HepG2 (cell line): ENCODE results near the gene IRF2.

Source experiments
- GABPB1 ChIP-seq: IDR thresholded peaks from 2 replicates; pipeline ENCODE4 v1.6.1; 2016; ENCODE audit warnings: mild to moderate bottlenecking, missing genetic modification reagents, moderate library complexity, missing compliant biosample characterization
- JUN ChIP-seq: sonication (generic); formaldehyde crosslinking; IDR thresholded peaks from 2 replicates; pipeline ENCODE4 v1.4.0; 2020; ENCODE audit warnings: mild to moderate bottlenecking, missing genetic modification reagents
- PRDM10 ChIP-seq: sonication (generic); formaldehyde crosslinking; IDR thresholded peaks from 2 replicates; pipeline ENCODE4 v1.4.0; 2020; ENCODE audit warnings: low read depth, missing genetic modification reagents
- TBL1XR1 ChIP-seq: fragments of 150-350 bp; IDR thresholded peaks from 2 replicates; pipeline ENCODE4 v1.6.1; 2014; ENCODE audit warnings: borderline replicate concordance, low read length; ENCODE audit not compliant: partially characterized antibody
- ZBTB21 ChIP-seq: sonication (generic); formaldehyde crosslinking; IDR thresholded peaks from 2 replicates; pipeline ENCODE4 v1.4.0; 2020; ENCODE audit warnings: missing genetic modification reagents
- ZNF18 ChIP-seq: sonication (generic); formaldehyde crosslinking; IDR thresholded peaks from 2 replicates; pipeline ENCODE4 v1.8.0; 2022; ENCODE audit warnings: mild to moderate bottlenecking, missing genetic modification reagents; ENCODE audit not compliant: insufficient replicate concordance
- TF ChIP-seq, protein P1 (sequence below), 2 experiments: sonication (generic) in 1 of 2; formaldehyde crosslinking in 1 of 2; IDR thresholded peaks; 2 replicates each; pipeline versions ENCODE4 v1.5.1 to v1.6.1; 2011 to 2020; ENCODE audit warnings: borderline replicate concordance in 1 of 2, low read depth in 1 of 2, low read length in 1 of 2, mild to moderate bottlenecking in 1 of 2, missing genetic modification reagents in 1 of 2, moderate library complexity in 1 of 2

- TF ChIP-seq GABPB1 (CRISPR knock-in tag) (no peak), TBL1XR1 (no peak), ZNF18 (CRISPR knock-in tag) (no peak), PRDM10 (CRISPR knock-in tag) (no peak), ZBTB21 (no peak), JUN (CRISPR knock-in tag) (no peak)
- TF ChIP-seq, protein P1, sequence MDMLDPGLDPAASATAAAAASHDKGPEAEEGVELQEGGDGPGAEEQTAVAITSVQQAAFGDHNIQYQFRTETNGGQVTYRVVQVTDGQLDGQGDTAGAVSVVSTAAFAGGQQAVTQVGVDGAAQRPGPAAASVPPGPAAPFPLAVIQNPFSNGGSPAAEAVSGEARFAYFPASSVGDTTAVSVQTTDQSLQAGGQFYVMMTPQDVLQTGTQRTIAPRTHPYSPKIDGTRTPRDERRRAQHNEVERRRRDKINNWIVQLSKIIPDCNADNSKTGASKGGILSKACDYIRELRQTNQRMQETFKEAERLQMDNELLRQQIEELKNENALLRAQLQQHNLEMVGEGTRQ (IDR thresholded peaks at IDR 0.05; ENCODE audit: low read depth, low read length) = no peak
- TF ChIP-seq, protein P1 (CRISPR knock-in tag; IDR thresholded peaks at IDR 0.05; ENCODE audit: borderline replicate concordance) = no peak
Measured at GRCh38 chr4:184342167-184342856, 132.0 kb downstream of the IRF2 start.
